HG02763 (cell line): ENCODE results near the gene USF2.

Source experiments
- ATAC-seq: cut with Tn5 transposase; IDR thresholded peaks from one replicate; pipeline ENCODE4 v1.9.1; 2021; ENCODE audit warnings: mild to moderate bottlenecking, moderate library complexity; ENCODE audit not compliant: unreplicated experiment

Gene USF2

GRCh38 chr19:35296644-35297514 lies 28.1 kb downstream of the USF2 start:
- no peak for ATAC-seq

GRCh38 chr19:35297515-35297848 lies 28.7 kb downstream of the USF2 start:
- ATAC-seq, result no peak

GRCh38 chr19:35297922-35298321 lies 29.2 kb downstream of the USF2 start:
- no peak for ATAC-seq

- no peak for ATAC-seq
Observed at GRCh38 chr19:35298561-35298972, 29.8 kb downstream of the USF2 start.

GRCh38 chr19:35299523-35300338 lies 31.0 kb downstream of the USF2 start:
- ATAC-seq, result no peak

- ATAC-seq, result no peak
Observed at GRCh38 chr19:35300339-35300649, 31.5 kb downstream of the USF2 start.

- ATAC-seq, result no peak
Observed at GRCh38 chr19:35301961-35302360, 33.2 kb downstream of the USF2 start.

GRCh38 chr19:35302446-35302845 lies 33.7 kb downstream of the USF2 start:
- no peak for ATAC-seq

GRCh38 chr19:35303357-35303915 lies 34.7 kb downstream of the USF2 start:
- no peak for ATAC-seq

GRCh38 chr19:35304036-35304435 lies 35.3 kb downstream of the USF2 start:
- no peak for ATAC-seq

GRCh38 chr19:35305181-35305580 lies 36.4 kb downstream of the USF2 start:
- ATAC-seq, result no peak

GRCh38 chr19:35306473-35307246 lies 37.9 kb downstream of the USF2 start:
- ATAC-seq, result no peak

- no peak for ATAC-seq
Observed at GRCh38 chr19:35307931-35308330, 39.2 kb downstream of the USF2 start.

GRCh38 chr19:35308910-35309309 lies 40.1 kb downstream of the USF2 start:
- ATAC-seq, result no peak

GRCh38 chr19:35309481-35310279 lies 40.9 kb downstream of the USF2 start:
- ATAC-seq, result no peak

- no peak for ATAC-seq
Observed at GRCh38 chr19:35310331-35310730, 41.6 kb downstream of the USF2 start.

GRCh38 chr19:35310811-35311465 lies 42.2 kb downstream of the USF2 start:
- ATAC-seq, result no peak

- no peak for ATAC-seq
Observed at GRCh38 chr19:35311901-35312665, 43.3 kb downstream of the USF2 start.

GRCh38 chr19:35313587-35313986 lies 44.8 kb downstream of the USF2 start:
- no peak for ATAC-seq
